Mesenteric fat pad (tissue), 1 donor: Measurements from ENCODE around the gene BOK. TPM values are rescaled to one million over a fixed set of nuclear protein-coding genes. Genes with fewer than 3 reads are reported as not detected.

ENCODE experiments used
- DNase-seq: peaks from one replicate; pipeline ENCODE4 v3.0.0-alpha.2; 2020; ENCODE audit warnings: low spot score
- total RNA-seq: library from RNA; stranded (reverse); fragmentation: NEBNext Ultra II Directional; extraction: Animal tissue kit (Norgen Biotek cat#: 25700); gene quantifications from one replicate; pipeline ENCODE4 v1.2.1, GENCODE V29; 2021
- donor health status: DM: yes; HTN: yes; CAD: no.

Gene BOK
- total RNA-seq, 1 donor from 2014 or later: 115 TPM

GRCh38 chr2:241618829-241619228 is 60.3 kb downstream of the BOK start:
- DNase-seq: no peak

- no peak for DNase-seq
These were observed 61.3 kb downstream of the BOK start for GRCh38 chr2:241619597-241620418.

- DNase-seq: no peak
These were observed 61.8 kb downstream of the BOK start for GRCh38 chr2:241620419-241620769.

Other genes starting within 250 kb of the BOK start
- 492 TPM for gene HDLBP, start 243.1 kb upstream of the BOK start, total RNA-seq
- 403 TPM for gene SEPTIN2, start 242.8 kb upstream of the BOK start, total RNA-seq
- 44.6 TPM for gene FARP2, start 202.5 kb upstream of the BOK start, total RNA-seq
- gene STK25, start 50.2 kb upstream of the BOK start, total RNA-seq: 95.5 TPM
- gene THAP4, start 78.4 kb downstream of the BOK start, total RNA-seq: 48.7 TPM
- 50.4 TPM for gene ATG4B, start 78.9 kb downstream of the BOK start, total RNA-seq
- gene DTYMK, start 128.1 kb downstream of the BOK start, total RNA-seq: 22.1 TPM
- 29.1 TPM for gene ING5, start 143.3 kb downstream of the BOK start, total RNA-seq
- gene D2HGDH, start 175.9 kb downstream of the BOK start, total RNA-seq: 27.0 TPM
- not detected for gene GAL3ST2, start 218.1 kb downstream of the BOK start, total RNA-seq